22Rv1 (cell line): ENCODE data around the gene ENPP7.

Source experiments
- H3K27ac ChIP-seq: fragments of 450-650 bp; 2 replicates; pipeline ENCODE4 v1.5.1; 2017
- ZFX ChIP-seq: fragments of 450-650 bp; IDR thresholded peaks from 2 replicates; pipeline ENCODE4 v1.6.1; 2017; ENCODE audit warnings: antibody characterized with exemption, borderline replicate concordance
- TF ChIP-seq, protein P1 (sequence below): fragments of 450-650 bp; IDR thresholded peaks from 2 replicates; pipeline ENCODE4 v1.5.1; 2017; ENCODE audit warnings: mild to moderate bottlenecking

The ENPP7 gene

DNA sequence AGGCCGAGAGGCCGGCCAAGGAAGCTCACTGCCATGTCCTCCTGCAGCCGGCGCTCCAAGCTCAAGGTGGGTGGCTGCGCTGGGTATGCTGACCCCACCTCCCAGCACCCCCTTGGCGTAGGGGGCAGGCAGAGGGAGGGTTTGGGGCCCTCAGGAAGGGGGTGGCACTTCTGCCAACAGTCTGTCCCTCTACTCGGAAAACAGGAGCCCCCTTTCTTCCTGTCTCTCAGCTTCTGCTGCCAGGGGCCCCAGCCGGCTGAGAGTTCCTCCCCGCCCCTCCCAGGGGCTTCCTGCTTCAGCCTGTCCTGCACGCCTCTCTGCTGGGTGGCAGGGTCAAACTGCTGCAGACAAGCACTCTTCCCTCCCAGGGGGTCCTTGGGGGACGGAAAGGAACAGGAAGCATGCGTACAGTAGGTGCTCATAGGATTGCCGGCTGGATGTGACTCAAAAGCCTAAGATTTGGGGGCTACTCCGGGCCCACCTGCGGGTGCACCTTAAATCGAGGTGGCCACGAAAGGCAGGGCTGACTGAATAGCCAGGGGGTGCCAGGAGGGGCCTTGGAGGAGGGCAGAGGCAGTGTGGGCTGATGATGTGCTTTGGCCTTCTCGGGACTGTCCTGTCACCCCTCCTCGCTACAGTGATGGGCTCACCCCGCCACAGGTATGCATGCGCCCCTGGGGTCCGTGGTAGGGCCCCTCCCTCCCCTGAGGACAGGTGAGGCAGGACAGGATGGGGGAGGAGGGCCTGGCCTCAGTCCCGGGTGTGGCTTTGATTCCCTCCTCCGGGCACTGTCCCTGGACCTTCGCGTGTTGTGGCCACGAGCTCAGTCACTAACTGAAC lies 51.2 kb downstream of the ENPP7 start:
- TF ChIP-seq, protein P1, sequence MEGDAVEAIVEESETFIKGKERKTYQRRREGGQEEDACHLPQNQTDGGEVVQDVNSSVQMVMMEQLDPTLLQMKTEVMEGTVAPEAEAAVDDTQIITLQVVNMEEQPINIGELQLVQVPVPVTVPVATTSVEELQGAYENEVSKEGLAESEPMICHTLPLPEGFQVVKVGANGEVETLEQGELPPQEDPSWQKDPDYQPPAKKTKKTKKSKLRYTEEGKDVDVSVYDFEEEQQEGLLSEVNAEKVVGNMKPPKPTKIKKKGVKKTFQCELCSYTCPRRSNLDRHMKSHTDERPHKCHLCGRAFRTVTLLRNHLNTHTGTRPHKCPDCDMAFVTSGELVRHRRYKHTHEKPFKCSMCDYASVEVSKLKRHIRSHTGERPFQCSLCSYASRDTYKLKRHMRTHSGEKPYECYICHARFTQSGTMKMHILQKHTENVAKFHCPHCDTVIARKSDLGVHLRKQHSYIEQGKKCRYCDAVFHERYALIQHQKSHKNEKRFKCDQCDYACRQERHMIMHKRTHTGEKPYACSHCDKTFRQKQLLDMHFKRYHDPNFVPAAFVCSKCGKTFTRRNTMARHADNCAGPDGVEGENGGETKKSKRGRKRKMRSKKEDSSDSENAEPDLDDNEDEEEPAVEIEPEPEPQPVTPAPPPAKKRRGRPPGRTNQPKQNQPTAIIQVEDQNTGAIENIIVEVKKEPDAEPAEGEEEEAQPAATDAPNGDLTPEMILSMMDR: no peak
- no peak for TF ChIP-seq ZFX
- H3K27ac ChIP-seq: no peak overlapping the region

DNA sequence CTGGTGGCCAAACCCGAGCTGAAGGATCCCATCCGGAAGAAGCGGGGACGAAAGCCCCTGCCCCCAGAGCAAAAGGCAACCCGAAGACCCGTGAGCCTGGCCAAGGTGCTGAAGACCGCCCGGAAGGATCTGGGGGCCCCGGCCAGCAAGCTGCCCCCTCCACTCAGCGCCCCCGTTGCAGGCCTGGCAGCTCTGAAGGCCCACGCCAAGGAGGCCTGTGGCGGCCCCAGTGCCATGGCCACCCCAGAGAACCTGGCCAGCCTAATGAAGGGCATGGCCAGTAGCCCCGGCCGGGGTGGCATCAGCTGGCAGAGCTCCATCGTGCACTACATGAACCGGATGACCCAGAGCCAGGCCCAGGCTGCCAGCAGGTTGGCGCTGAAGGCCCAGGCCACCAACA lies 53.1 kb downstream of the ENPP7 start:
- H3K27ac ChIP-seq: no peak overlapping the region
- TF ChIP-seq ZFX: no peak
- TF ChIP-seq, protein P1: no peak

DNA sequence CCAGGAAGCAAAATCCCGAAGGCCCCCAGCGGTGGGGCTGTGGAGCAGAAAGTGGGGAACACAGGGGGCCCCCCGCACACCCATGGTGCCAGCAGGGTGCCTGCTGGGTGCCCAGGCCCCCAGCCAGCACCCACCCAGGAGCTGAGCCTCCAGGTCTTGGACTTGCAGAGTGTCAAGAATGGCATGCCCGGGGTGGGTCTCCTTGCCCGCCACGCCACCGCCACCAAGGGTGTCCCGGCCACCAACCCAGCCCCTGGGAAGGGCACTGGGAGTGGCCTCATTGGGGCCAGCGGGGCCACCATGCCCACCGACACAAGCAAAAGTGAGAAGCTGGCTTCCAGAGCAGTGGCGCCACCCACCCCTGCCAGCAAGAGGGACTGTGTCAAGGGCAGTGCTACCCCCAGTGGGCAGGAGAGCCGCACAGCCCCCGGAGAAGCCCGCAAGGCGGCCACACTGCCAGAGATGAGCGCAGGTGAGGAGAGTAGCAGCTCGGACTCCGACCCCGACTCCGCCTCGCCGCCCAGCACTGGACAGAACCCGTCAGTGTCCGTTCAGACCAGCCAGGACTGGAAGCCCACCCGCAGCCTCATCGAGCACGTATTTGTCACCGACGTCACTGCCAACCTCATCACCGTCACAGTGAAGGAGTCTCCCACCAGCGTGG lies 53.7 kb downstream of the ENPP7 start:
- no peak overlapping the region for H3K27ac ChIP-seq
- TF ChIP-seq, protein P1: no peak
- no peak for TF ChIP-seq ZFX

DNA sequence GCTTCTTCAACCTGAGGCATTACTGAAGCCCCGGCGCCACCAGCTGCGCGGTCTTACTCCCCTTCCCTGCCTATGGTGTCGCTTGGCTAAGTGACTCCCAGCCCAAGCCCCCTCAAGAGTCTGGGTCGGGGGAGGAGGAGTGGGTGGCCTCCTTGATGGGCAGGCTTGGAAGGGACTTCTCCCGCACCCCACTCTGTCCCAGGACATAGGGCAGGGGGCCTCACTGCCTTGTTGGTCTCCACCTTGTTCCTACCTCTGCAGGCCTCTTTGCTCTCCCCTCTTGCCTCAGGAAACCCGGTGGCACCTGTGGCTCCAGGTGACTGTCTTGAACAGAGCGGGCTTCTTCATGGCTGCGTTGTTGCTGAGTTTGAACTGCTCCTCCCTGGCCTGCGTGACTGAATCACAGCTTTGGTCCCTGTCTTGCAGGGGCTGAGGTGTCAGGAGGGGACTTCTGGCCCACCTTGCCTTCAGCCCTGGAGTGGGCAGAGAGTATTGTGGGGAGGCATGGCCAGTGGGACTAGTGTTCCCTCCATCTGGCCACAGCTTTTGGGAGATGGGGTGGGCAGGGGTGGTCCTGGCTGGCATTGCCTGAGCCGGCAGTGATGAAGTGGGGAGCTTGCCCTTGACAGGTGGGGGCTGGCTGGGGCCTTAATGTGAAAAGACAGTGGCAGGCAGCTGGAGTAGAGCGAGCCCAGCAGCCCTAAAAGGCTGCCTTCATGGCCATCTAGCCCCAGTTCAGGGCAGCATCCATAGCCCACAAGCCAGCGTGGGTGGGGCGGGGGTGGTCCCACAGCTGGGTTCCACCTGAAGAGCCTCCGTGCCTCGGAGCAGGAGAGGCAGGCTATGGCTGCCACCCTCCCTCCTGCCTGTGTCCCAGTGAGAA lies 54.5 kb downstream of the ENPP7 start:
- H3K27ac ChIP-seq: no peak overlapping the region
- no peak for TF ChIP-seq ZFX
- TF ChIP-seq, protein P1: no peak

DNA sequence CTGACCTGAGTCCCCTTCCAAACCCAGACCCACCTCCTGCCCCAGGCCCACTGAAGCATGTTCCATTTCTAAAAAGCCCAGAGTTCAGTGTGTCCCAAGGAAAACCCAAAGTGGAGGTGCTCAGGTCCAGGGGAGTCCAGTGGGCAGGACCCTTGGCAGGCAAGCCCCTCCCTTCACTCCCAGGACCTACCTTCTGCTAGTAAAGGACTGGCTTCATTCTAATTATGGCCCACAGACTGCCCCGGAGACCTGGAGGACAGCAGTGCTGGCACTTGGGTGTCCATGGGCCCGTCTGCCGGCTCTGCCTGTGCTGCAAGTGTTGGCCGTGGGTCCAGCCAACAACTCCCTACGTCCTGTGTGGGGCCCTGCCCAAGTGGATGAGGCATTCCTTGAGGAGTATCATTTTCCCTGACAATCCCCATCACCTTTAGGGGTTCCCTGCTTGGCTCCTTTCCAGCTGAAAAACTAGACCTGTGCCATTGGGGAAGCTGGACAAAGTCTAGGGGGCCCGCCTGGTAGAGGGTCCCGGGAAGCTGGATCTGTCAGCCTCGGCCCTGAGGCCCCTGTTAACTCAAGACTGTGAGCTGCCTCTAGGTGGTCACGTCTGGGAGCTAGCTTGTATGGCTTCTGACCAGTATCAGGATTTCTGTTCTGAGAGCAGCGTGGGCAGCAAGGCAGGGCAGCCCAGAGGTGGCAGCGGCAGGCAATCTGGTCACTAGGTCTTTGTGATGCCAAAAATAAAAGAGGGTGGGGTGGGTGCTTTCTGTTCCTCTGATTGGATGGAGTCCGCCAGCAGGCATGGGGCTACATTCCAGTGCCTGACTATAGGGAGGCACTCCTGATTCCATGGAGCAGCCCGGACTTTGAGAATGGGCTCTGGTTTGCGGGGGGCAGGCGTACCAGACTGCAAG lies 55.4 kb downstream of the ENPP7 start:
- TF ChIP-seq, protein P1: no peak
- TF ChIP-seq ZFX: no peak
- H3K27ac ChIP-seq: no peak overlapping the region

DNA sequence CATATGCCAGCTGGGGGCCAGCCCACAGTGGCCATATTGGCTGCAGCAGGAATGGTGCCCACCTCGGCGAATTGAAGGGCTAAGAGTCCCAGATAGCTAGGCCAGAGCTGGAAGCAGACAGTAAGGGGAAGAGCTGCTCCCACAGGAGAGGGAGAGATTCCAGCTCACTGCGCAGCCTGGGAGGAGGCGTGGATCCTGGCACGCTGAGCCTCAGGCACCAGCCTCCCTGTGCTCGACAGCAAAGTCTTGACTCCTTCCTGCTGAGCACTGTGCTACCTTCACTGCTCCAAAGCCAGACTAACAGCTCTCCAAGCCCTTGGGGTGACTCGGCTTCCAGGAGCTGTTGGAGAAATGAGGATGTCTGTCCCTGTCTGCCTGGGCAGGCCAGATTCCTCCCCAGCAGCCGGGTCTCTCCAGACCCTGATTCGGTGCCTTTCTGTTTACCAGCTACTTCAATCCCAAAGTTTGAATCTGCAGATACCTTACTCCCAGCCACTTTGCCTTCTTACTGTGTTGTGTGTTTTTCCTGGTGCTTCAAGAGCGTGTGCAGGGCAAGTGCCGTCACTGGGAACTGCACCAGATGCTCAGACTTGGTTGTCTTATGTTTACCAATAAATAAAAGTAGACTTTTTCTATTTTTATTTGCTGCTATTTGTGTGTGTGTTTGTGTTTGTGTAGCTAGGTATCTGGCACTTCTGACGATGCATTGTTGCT lies 56.3 kb downstream of the ENPP7 start:
- no peak for TF ChIP-seq ZFX
- TF ChIP-seq, protein P1: no peak
- no peak overlapping the region for H3K27ac ChIP-seq
